ENCODE results near the gene MAGI2. TPM values are rescaled to one million over a fixed set of nuclear protein-coding genes. Genes with fewer than 3 reads are reported as not detected.

MAGI2 gene
- total RNA-seq, 1 donor from 2014 or later: 5.4 TPM

- TF ChIP-seq CTCF (IDR thresholded peaks at IDR 0.05; ENCODE audit: insufficient read depth, low read depth, low read length) (no peak), EZH2 (IDR thresholded peaks at IDR 0.05; ENCODE audit: insufficient read depth, low read length) (no peak)
- H3K4me1 Mint-ChIP-seq (ENCODE audit: low read depth, unreplicated experiment): no peaks in the 10 kb centered on the region
- Histone ChIP-seq H3K27ac (ENCODE audit: low read depth, low read length) (no peak overlapping the region), H3K4me3 (ENCODE audit: insufficient read depth, low read depth, low read length) (no peak overlapping the region), H3K9me3 (ENCODE audit: insufficient read depth, low read depth, low read length) (no peaks in the 10 kb centered on the region), H3K79me2 (ENCODE audit: insufficient read depth, low read length) (no peaks in the 10 kb centered on the region), H3K27me3 (ENCODE audit: insufficient read depth, low read length) (no peaks in the 10 kb centered on the region), H4K20me1 (ENCODE audit: insufficient read depth, low read length) (no peaks in the 10 kb centered on the region), H3K4me1 (ENCODE audit: insufficient read depth, low read length) (no peaks in the 10 kb centered on the region), H3K9ac (ENCODE audit: low read length) (no peak overlapping the region), H3K4me2 (ENCODE audit: low read length) (no peak overlapping the region), H2AFZ (ENCODE audit: low read depth, low read length) (no peak overlapping the region), H3K36me3 (ENCODE audit: insufficient read depth, low read length) (no peaks in the 10 kb centered on the region)
- no peak overlapping the region for H3K27ac Mint-ChIP-seq (ENCODE audit: unreplicated experiment)
- no peaks in the 10 kb centered on the region for H3K36me3 Mint-ChIP-seq (ENCODE audit: low read depth, unreplicated experiment)
- no peaks in the 10 kb centered on the region for H3K27me3 Mint-ChIP-seq (ENCODE audit: low read depth, unreplicated experiment)
- H3K4me3 Mint-ChIP-seq (ENCODE audit: unreplicated experiment): no peak overlapping the region
- H3K9me3 Mint-ChIP-seq (ENCODE audit: unreplicated experiment): no peaks in the 10 kb centered on the region
- DNase-seq (ENCODE audit: low read depth): no peak
- no peak for FAIRE-seq
Measured at GRCh38 chr7:78465894-78466293, 987.6 kb downstream of the MAGI2 start.

GRCh38 chr7:78463039-78463438, 990.4 kb downstream of the MAGI2 start:
- Histone ChIP-seq H3K4me1 (ENCODE audit: insufficient read depth, low read length) (no peaks in the 10 kb centered on the region), H3K9ac (ENCODE audit: low read length) (no peak overlapping the region), H3K27me3 (ENCODE audit: insufficient read depth, low read length) (no peaks in the 10 kb centered on the region), H3K36me3 (ENCODE audit: insufficient read depth, low read length) (no peaks in the 10 kb centered on the region), H3K9me3 (ENCODE audit: insufficient read depth, low read depth, low read length) (no peaks in the 10 kb centered on the region), H2AFZ (ENCODE audit: low read depth, low read length) (no peak overlapping the region), H3K27ac (ENCODE audit: low read depth, low read length) (no peak overlapping the region), H3K79me2 (ENCODE audit: insufficient read depth, low read length) (no peaks in the 10 kb centered on the region), H3K4me3 (ENCODE audit: insufficient read depth, low read depth, low read length) (no peak overlapping the region), H4K20me1 (ENCODE audit: insufficient read depth, low read length) (no peaks in the 10 kb centered on the region), H3K4me2 (ENCODE audit: low read length) (no peak overlapping the region)
- H3K4me1 Mint-ChIP-seq (ENCODE audit: low read depth, unreplicated experiment): no peaks in the 10 kb centered on the region
- H3K27me3 Mint-ChIP-seq (ENCODE audit: low read depth, unreplicated experiment): no peaks in the 10 kb centered on the region
- TF ChIP-seq EZH2 (IDR thresholded peaks at IDR 0.05; ENCODE audit: insufficient read depth, low read length) (no peak), CTCF (IDR thresholded peaks at IDR 0.05; ENCODE audit: insufficient read depth, low read depth, low read length) (no peak)
- no peaks in the 10 kb centered on the region for H3K9me3 Mint-ChIP-seq (ENCODE audit: unreplicated experiment)
- FAIRE-seq: no peak
- no peaks in the 10 kb centered on the region for H3K36me3 Mint-ChIP-seq (ENCODE audit: low read depth, unreplicated experiment)
- H3K4me3 Mint-ChIP-seq (ENCODE audit: unreplicated experiment): no peak overlapping the region
- no peak overlapping the region for H3K27ac Mint-ChIP-seq (ENCODE audit: unreplicated experiment)
- no peak for DNase-seq (ENCODE audit: low read depth)

GRCh38 chr7:78450706-78451105, 1002.8 kb downstream of the MAGI2 start:
- Histone ChIP-seq H3K9me3 (ENCODE audit: insufficient read depth, low read depth, low read length) (no peaks in the 10 kb centered on the region), H3K9ac (ENCODE audit: low read length) (no peak overlapping the region), H3K4me2 (ENCODE audit: low read length) (no peak overlapping the region), H3K27ac (ENCODE audit: low read depth, low read length) (no peak overlapping the region), H4K20me1 (ENCODE audit: insufficient read depth, low read length) (no peaks in the 10 kb centered on the region), H2AFZ (ENCODE audit: low read depth, low read length) (no peak overlapping the region), H3K4me3 (ENCODE audit: insufficient read depth, low read depth, low read length) (no peak overlapping the region), H3K79me2 (ENCODE audit: insufficient read depth, low read length) (no peaks in the 10 kb centered on the region), H3K36me3 (ENCODE audit: insufficient read depth, low read length) (no peaks in the 10 kb centered on the region), H3K27me3 (ENCODE audit: insufficient read depth, low read length) (no peaks in the 10 kb centered on the region), H3K4me1 (ENCODE audit: insufficient read depth, low read length) (no peaks in the 10 kb centered on the region)
- H3K36me3 Mint-ChIP-seq (ENCODE audit: low read depth, unreplicated experiment): no peaks in the 10 kb centered on the region
- TF ChIP-seq CTCF (IDR thresholded peaks at IDR 0.05; ENCODE audit: insufficient read depth, low read depth, low read length) (no peak), EZH2 (IDR thresholded peaks at IDR 0.05; ENCODE audit: insufficient read depth, low read length) (no peak)
- H3K27me3 Mint-ChIP-seq (ENCODE audit: low read depth, unreplicated experiment): no peaks in the 10 kb centered on the region
- DNase-seq (ENCODE audit: low read depth) (no peak), FAIRE-seq (no peak)
- H3K27ac Mint-ChIP-seq (ENCODE audit: unreplicated experiment): no peak overlapping the region
- H3K4me1 Mint-ChIP-seq (ENCODE audit: low read depth, unreplicated experiment): no peaks in the 10 kb centered on the region
- no peaks in the 10 kb centered on the region for H3K9me3 Mint-ChIP-seq (ENCODE audit: unreplicated experiment)
- H3K4me3 Mint-ChIP-seq (ENCODE audit: unreplicated experiment): no peak overlapping the region

Data from astrocyte (in vitro differentiated cells and primary cell).